Gastroesophageal sphincter (tissue), 4 donors: ENCODE results near the gene SUSD3. TPM values are rescaled to one million over a fixed set of nuclear protein-coding genes. Genes with fewer than 3 reads are reported as not detected.
"Not testable (repeated sequence)": the region's sequence is repeated elsewhere in the genome, so short reads cannot be mapped to it uniquely, and the experiment has no call there.

ENCODE experiments used
- ATAC-seq: fragments of 150-250 bp; one replicate; pipeline ENCODE4 v1.9.1; 2016; ENCODE audit warnings: mild to moderate bottlenecking, moderate library complexity
- H3K27ac ChIP-seq, 4 donors: fragments of 200-600 bp; sonication (generic) in 3 of 4; 1 replicate in 3 of 4; 2 replicates in 1 of 4; pipeline ENCODE4 v1.5.1; 2016 to 2019
- H3K27me3 ChIP-seq: fragments of 200-600 bp; sonication (generic); one replicate; pipeline ENCODE4 v1.5.1; 2019
- H3K36me3 ChIP-seq, 2 donors: fragments of 200-600 bp; sonication (generic); one replicate each; pipeline ENCODE4 v1.5.1; 2019; ENCODE audit warnings: control low read depth in 1 of 2
- H3K4me1 ChIP-seq, 3 donors: fragments of 200-600 bp; sonication (generic); 1 replicate in 2 of 3; 2 replicates in 1 of 3; pipeline ENCODE4 v1.5.1; 2016 to 2019; ENCODE audit warnings: control low read depth in 2 of 3
- H3K4me3 ChIP-seq, 2 donors: fragments of 200-600 bp; sonication (generic); one replicate each; pipeline ENCODE4 v1.5.1; 2019; ENCODE audit warnings: mild to moderate bottlenecking in 1 of 2, moderate library complexity in 1 of 2
- H3K9me3 ChIP-seq, 3 donors: fragments of 200-600 bp; sonication (generic); one replicate each; pipeline ENCODE4 v1.5.1; 2017 to 2019; ENCODE audit warnings: control low read depth in 2 of 3
- EP300 ChIP-seq: sonication (generic); formaldehyde crosslinking; IDR thresholded peaks from one replicate; pipeline ENCODE4 v1.6.1; 2017; ENCODE audit warnings: antibody characterized with exemption, mild to moderate bottlenecking
- POLR2A ChIP-seq, 2 donors: fragments of 450-650 bp; IDR thresholded peaks; one replicate each; pipeline ENCODE4 v1.6.1; 2017; ENCODE audit warnings: antibody characterized with exemption in 2 of 2, mild to moderate bottlenecking in 2 of 2, moderate library complexity in 1 of 2
- POLR2AphosphoS5 ChIP-seq: sonication (generic); formaldehyde crosslinking; IDR thresholded peaks from one replicate; pipeline ENCODE4 v1.6.1; 2017; ENCODE audit warnings: antibody characterized with exemption
- WGBS, 2 donors: methylation state at CpG; one replicate each; pipeline ENCODE4 v1.1.5; 2018; ENCODE audit warnings: low coverage in 1 of 2; 5-methylcytosine and 5-hydroxymethylcytosine counted together
- total RNA-seq, 4 donors: library from RNA; depleted of rRNA; stranded (reverse); fragments of >200 nt; gene quantifications; one replicate each; pipeline ENCODE4 v1.1.0, GENCODE V29; 2016
- TF ChIP-seq, protein P1 (sequence below), 4 experiments: fragments of 200-600 bp in 2 of 4; fragments of 450-650 bp in 2 of 4; sonication (generic) in 1 of 4; IDR thresholded peaks; one replicate each; pipeline ENCODE4 v1.5.1; 2017 to 2019; ENCODE audit warnings: antibody characterized with exemption in 4 of 4, mild to moderate bottlenecking in 2 of 4, moderate library complexity in 2 of 4

Gene SUSD3
- total RNA-seq, 4 donors from 2014 or later = 1.5 to 4.7 (median 2.1) TPM; not detected in 1

DNA sequence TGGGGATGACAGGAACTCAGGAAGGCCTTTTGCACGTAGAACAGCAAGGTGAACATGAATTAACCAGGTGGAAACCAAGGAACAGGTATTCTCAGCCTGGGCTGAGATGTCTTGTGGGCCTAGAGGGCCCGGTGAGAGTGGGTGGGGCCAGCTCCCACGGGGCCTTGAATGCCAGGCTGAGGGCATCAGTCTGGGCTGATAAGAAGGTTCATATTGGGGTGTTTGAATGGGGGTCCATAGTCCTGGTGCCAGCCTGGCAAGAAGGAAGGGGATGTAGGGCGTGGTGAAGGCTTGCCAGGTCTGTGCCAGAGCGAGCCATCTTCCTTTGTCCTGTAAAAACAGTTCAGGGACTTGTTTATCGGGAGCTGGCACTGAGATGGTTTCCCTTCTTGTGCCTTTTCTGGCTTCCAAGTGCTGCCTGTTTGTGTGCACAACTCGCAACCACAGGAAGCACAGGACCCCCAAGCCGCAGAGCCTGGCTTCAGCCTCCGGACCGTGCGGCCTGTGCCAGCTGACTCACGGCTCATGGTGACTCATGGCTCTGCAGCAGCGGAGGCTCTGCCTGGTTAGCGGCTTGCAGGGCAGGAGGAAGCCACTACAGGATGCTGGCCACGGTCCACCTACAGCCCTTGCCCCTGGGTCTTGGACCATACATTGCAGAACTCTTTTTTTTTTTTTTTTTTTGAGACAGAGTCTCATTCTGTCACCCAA, 39.9 kb downstream of the SUSD3 start:
- WGBS, 2 donors = 13 to 20% methylated on average over 2 to 10 of the region's 15 CpGs
- H3K4me3 ChIP-seq = peak overlapping the region in 1 of 2 donors; percentile 96
- peaks cover 2 to 57% (median 44%) of the 10 kb centered on the region in 3 donors for H3K4me1 ChIP-seq

DNA sequence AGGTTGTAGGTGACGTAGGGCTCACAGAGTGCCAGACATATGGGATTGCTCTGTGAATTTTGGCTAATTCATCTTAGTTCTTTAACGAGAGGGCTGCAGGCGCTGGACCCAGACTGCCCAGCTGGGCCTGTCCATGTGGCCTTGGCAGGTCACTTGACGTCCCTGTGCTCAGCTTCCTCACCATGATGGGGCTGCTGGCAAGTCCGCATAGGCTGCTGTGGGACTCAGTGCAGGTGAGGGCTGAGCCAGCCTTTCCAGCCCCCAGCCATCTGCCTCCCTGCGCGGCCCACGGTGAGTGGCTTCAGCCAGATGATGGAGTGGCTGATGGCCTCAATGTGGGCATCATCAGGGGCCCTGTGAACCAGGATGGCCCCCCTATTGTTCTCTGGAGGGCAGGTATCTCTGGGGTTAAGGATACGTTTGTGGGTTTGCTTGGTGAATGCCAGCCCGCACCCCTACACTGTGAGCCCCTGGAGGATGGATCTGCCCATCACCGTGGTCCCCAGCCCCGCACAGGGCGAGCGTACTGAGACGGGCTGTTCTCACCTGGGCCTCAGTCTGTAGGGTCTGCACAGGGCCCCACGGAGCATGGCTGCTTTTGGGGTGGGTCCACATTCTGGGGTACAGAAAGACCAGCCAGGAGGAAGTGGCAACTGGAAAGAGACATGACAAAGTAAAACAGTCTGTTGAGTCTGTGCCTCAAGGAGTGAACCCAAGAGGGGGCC, 41.2 kb downstream of the SUSD3 start:
- H3K27ac ChIP-seq = peak overlapping the region in 3 of 4 donors; percentile 52 to 98 (median 89)
- H3K4me1 ChIP-seq = peaks cover 2 to 44% (median 31%) of the 10 kb centered on the region in 3 donors
- no peak for ATAC-seq
- 80 to 100% methylated on average over 1 of the region's 16 CpGs for WGBS, 2 donors
- peaks cover 0 to 6% of the 10 kb centered on the region in 2 donors for H3K36me3 ChIP-seq
- H3K9me3 ChIP-seq = peaks cover 0 to 12% (median 0%) of the 10 kb centered on the region in 3 donors
- no peak for TF ChIP-seq POLR2AphosphoS5
- no peak for TF ChIP-seq POLR2A (IDR thresholded peaks at IDR 0.05)
- TF ChIP-seq EP300 = no peak
- TF ChIP-seq, protein P1, sequence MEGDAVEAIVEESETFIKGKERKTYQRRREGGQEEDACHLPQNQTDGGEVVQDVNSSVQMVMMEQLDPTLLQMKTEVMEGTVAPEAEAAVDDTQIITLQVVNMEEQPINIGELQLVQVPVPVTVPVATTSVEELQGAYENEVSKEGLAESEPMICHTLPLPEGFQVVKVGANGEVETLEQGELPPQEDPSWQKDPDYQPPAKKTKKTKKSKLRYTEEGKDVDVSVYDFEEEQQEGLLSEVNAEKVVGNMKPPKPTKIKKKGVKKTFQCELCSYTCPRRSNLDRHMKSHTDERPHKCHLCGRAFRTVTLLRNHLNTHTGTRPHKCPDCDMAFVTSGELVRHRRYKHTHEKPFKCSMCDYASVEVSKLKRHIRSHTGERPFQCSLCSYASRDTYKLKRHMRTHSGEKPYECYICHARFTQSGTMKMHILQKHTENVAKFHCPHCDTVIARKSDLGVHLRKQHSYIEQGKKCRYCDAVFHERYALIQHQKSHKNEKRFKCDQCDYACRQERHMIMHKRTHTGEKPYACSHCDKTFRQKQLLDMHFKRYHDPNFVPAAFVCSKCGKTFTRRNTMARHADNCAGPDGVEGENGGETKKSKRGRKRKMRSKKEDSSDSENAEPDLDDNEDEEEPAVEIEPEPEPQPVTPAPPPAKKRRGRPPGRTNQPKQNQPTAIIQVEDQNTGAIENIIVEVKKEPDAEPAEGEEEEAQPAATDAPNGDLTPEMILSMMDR (IDR thresholded peaks at IDR 0.05) = no peak
- no peaks in the 10 kb centered on the region for H3K27me3 ChIP-seq
- no peak overlapping the region for H3K4me3 ChIP-seq

More for the DNA sequence above, 39.9 kb downstream of the SUSD3 start:
- no peaks in the 10 kb centered on the region for H3K9me3 ChIP-seq
- H3K27ac ChIP-seq = peak overlapping the region; percentile 89 to 98 (median 96)
- no peaks in the 10 kb centered on the region for H3K36me3 ChIP-seq
- TF ChIP-seq EP300 (no peak), POLR2AphosphoS5 (peak; percentile 85), POLR2A (IDR thresholded peaks at IDR 0.05) (no peak)
- TF ChIP-seq, protein P1 (IDR thresholded peaks at IDR 0.05) = peak in 1 of 4 experiments; percentile 8
- H3K27me3 ChIP-seq = no peaks in the 10 kb centered on the region
- peak; percentile 55 for ATAC-seq

DNA sequence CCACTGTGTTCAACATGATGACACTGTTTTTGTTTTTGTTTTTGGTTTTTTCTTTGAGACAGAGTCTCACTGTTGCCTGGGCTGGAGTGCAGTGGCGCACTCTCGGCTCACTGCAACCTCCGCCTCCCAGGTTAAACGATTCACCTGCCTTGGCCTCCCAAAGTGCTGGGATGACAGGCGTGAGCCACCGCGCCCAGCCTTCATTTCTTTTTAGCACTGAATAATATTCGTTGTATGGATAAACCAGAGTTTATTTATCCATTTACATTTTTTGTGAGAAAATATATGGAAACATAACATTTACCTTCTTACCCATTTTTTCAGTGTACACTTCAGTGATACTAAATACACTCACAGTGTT, 41.8 kb downstream of the SUSD3 start:
- peak overlapping the region in 2 of 4 donors; percentile 89 to 98 for H3K27ac ChIP-seq
- no peak for ATAC-seq
- H3K4me3 ChIP-seq = no peak overlapping the region
- peaks cover 0 to 6% of the 10 kb centered on the region in 2 donors for H3K36me3 ChIP-seq
- 95 to 98% methylated on average over 8 of the region's 8 CpGs for WGBS, 2 donors
- peaks cover 0 to 12% (median 0%) of the 10 kb centered on the region in 3 donors for H3K9me3 ChIP-seq
- H3K27me3 ChIP-seq = no peaks in the 10 kb centered on the region
- TF ChIP-seq, protein P1 (IDR thresholded peaks at IDR 0.05) = no peak
- TF ChIP-seq EP300 (no peak), POLR2AphosphoS5 (no peak), POLR2A (IDR thresholded peaks at IDR 0.05) (no peak)
- H3K4me1 ChIP-seq = peaks cover 2 to 39% (median 27%) of the 10 kb centered on the region in 3 donors

DNA sequence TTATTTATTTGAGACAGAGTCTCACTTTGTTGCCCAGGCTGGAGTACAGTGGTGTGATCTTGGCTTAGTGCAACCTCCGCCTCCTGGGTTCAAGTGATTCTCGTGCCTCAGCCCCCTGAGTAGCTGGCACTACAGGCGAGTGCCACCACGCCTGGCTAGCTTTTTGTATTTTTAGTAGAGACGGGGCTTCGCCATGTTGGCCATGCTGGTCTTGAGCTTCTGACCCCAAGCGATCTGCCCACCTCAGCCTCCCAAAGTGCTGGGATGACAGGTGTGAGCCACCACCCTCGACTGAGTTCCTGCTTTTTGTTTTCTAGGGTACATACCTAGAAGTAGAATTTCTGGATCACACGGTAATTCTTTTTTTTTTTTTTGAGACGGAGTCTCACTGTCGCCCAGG, 42.6 kb downstream of the SUSD3 start:
- H3K9me3 ChIP-seq = peaks cover 0 to 12% (median 0%) of the 10 kb centered on the region in 3 donors
- H3K27ac ChIP-seq, ATAC-seq, H3K4me3 ChIP-seq, H3K36me3 ChIP-seq, H3K27me3 ChIP-seq: not testable (repeated sequence)
- H3K4me1 ChIP-seq = peaks cover 2 to 39% (median 27%) of the 10 kb centered on the region in 3 donors
- 93 to 97% methylated on average over 8 to 11 of the region's 11 CpGs for WGBS, 2 donors

DNA sequence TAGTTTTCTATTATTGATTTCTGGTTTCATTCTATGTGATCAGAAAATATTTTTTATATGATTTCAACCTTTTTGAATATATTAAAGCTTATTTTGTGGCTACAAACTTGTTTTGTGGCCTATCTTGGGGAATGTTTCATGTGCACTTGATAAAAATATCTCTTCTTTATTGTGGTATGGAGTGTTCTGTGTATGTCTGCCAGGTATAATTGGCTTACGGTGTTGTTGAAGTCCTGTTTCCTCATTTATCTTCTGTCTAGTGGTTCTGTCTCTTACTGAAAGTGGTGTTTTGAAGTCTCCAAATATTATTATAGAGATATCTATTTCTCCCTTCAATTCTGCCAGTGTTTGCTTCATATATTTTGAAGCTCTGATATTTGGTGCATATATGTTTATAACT, 47.1 kb downstream of the SUSD3 start:
- 50 to 93% methylated on average over 1 of the region's 1 CpG for WGBS, 2 donors
- no peak for ATAC-seq
- peaks cover 0 to 34% of the 10 kb centered on the region in 2 donors for H3K36me3 ChIP-seq
- TF ChIP-seq POLR2A (IDR thresholded peaks at IDR 0.05) (no peak), POLR2AphosphoS5 (no peak), EP300 (no peak)
- TF ChIP-seq, protein P1 (IDR thresholded peaks at IDR 0.05) = no peak
- H3K4me1 ChIP-seq = peaks cover 0 to 45% (median 0%) of the 10 kb centered on the region in 3 donors
- H3K27ac ChIP-seq = no peak overlapping the region
- no peaks in the 10 kb centered on the region for H3K27me3 ChIP-seq
- H3K9me3 ChIP-seq = peaks cover 0 to 12% (median 0%) of the 10 kb centered on the region in 3 donors
- no peak overlapping the region for H3K4me3 ChIP-seq
